WERI-Rb-1 (cell line): ENCODE measurements around the gene PGAP2.
"Not testable (repeated sequence)": the region's sequence is repeated elsewhere in the genome, so short reads cannot be mapped to it uniquely, and the experiment has no call there.

Source experiments
- DNase-seq: peaks from one replicate; pipeline ENCODE4 v3.0.0-alpha.2; 2020
- H3K27ac ChIP-seq: fragments of 250-450 bp; sonication (Bioruptor Pico); 2 replicates; pipeline ENCODE4 v1.5.1; 2020; ENCODE audit warnings: mild to moderate bottlenecking, moderate library complexity
- H3K27me3 ChIP-seq: fragments of 250-450 bp; sonication (Bioruptor Pico); 2 replicates; pipeline ENCODE4 v1.5.1; 2021; ENCODE audit warnings: mild to moderate bottlenecking, low read depth, moderate library complexity; ENCODE audit not compliant: insufficient read depth, severe bottlenecking
- H3K36me3 ChIP-seq: fragments of 250-450 bp; sonication (Bioruptor Pico); 2 replicates; pipeline ENCODE4 v1.5.1; 2020; ENCODE audit warnings: mild to moderate bottlenecking, moderate library complexity
- H3K4me3 ChIP-seq: 2 replicates; pipeline ENCODE4 v1.5.1; 2011; ENCODE audit warnings: low read depth, mild to moderate bottlenecking, control low read depth, low read length
- H3K9me3 ChIP-seq: fragments of 250-450 bp; sonication (Bioruptor Pico); 2 replicates; pipeline ENCODE4 v1.5.1; 2021; ENCODE audit warnings: mild to moderate bottlenecking, moderate library complexity; ENCODE audit not compliant: severe bottlenecking
- CTCF ChIP-seq: IDR thresholded peaks from 2 replicates; pipeline ENCODE4 v1.5.1; 2011; ENCODE audit warnings: low read depth, mild to moderate bottlenecking, control low read depth, inconsistent platforms, low read length

The PGAP2 gene

GRCh38 chr11:3810446-3810845 is 2.1 kb downstream of the PGAP2 start:
- Histone ChIP-seq H3K9me3 (no peaks in the 10 kb centered on the region), H3K4me3 (no peak overlapping the region), H3K27me3 (no peaks in the 10 kb centered on the region), H3K36me3 (no peaks in the 10 kb centered on the region), H3K27ac (no peak overlapping the region)
- TF ChIP-seq CTCF = no peak
- DNase-seq = no peak

- Histone ChIP-seq H3K27me3 (no peaks in the 10 kb centered on the region), H3K9me3 (no peaks in the 10 kb centered on the region), H3K36me3 (no peaks in the 10 kb centered on the region), H3K27ac (no peak overlapping the region), H3K4me3 (no peak overlapping the region)
- no peak for TF ChIP-seq CTCF
- no peak for DNase-seq
These were observed 2.6 kb downstream of the PGAP2 start for GRCh38 chr11:3810951-3811350.

- not testable (repeated sequence) for H3K9me3 ChIP-seq
These were observed 6.5 kb downstream of the PGAP2 start for GRCh38 chr11:3814832-3815231.

GRCh38 chr11:3815845-3816244 is 7.5 kb downstream of the PGAP2 start:
- no peak overlapping the region for H3K4me3 ChIP-seq
- no peaks in the 10 kb centered on the region for H3K27me3 ChIP-seq
- H3K27ac ChIP-seq = no peak overlapping the region
- no peak for TF ChIP-seq CTCF
- no peaks in the 10 kb centered on the region for H3K36me3 ChIP-seq
- no peaks in the 10 kb centered on the region for H3K9me3 ChIP-seq
- no peak for DNase-seq

More at GRCh38 chr11:3814832-3815231, 6.5 kb downstream of the PGAP2 start:
- H3K27ac ChIP-seq, H3K36me3 ChIP-seq, H3K27me3 ChIP-seq, DNase-seq, H3K4me3 ChIP-seq: not testable (repeated sequence)

GRCh38 chr11:3816673-3817072 is 8.3 kb downstream of the PGAP2 start:
- Histone ChIP-seq H3K27ac (no peak overlapping the region), H3K36me3 (no peaks in the 10 kb centered on the region), H3K4me3 (no peak overlapping the region), H3K27me3 (no peaks in the 10 kb centered on the region), H3K9me3 (no peaks in the 10 kb centered on the region)
- TF ChIP-seq CTCF = no peak
- DNase-seq = no peak

GRCh38 chr11:3817181-3817800 is 8.9 kb downstream of the PGAP2 start:
- TF ChIP-seq CTCF = no peak
- H3K36me3 ChIP-seq = no peaks in the 10 kb centered on the region

More at GRCh38 chr11:3817181-3817800, 8.9 kb downstream of the PGAP2 start:
- Histone ChIP-seq H3K4me3 (no peak overlapping the region), H3K9me3 (no peaks in the 10 kb centered on the region), H3K27me3 (no peaks in the 10 kb centered on the region), H3K27ac (no peak overlapping the region)
- DNase-seq = no peak
